ENCODE data around the gene TMEM236.

DNA sequence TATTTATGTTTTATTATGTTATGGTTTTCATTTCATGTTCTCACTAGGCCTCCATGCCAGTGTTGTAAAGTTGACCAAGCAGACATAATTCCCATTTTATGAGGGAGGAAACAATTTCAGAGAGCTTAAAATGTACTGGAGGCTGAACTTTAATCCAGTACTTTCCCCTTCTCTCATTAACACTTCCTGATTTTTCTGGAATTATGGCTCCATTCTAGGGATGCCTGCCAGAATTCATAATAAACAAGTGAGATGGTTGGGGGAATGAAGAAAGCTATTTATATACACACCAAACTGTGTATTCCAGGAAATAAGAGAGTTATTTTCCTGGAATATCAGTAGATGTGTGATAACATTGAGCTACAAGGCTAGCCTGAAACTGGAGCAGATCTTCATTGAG lies 6.9 kb downstream of the TMEM236 start:
- TF ChIP-seq, protein P1, sequence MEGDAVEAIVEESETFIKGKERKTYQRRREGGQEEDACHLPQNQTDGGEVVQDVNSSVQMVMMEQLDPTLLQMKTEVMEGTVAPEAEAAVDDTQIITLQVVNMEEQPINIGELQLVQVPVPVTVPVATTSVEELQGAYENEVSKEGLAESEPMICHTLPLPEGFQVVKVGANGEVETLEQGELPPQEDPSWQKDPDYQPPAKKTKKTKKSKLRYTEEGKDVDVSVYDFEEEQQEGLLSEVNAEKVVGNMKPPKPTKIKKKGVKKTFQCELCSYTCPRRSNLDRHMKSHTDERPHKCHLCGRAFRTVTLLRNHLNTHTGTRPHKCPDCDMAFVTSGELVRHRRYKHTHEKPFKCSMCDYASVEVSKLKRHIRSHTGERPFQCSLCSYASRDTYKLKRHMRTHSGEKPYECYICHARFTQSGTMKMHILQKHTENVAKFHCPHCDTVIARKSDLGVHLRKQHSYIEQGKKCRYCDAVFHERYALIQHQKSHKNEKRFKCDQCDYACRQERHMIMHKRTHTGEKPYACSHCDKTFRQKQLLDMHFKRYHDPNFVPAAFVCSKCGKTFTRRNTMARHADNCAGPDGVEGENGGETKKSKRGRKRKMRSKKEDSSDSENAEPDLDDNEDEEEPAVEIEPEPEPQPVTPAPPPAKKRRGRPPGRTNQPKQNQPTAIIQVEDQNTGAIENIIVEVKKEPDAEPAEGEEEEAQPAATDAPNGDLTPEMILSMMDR (conservative IDR thresholded peaks at IDR 0.05; ENCODE audit: low read length), result no peak
- no peak for TF ChIP-seq EZH2phosphoT487 (IDR thresholded peaks at IDR 0.05; ENCODE audit: borderline replicate concordance)

Data from Loucy (cell line).